Fibroblast of gingiva (primary cell): ENCODE data around the gene SYTL3.

Experiments used
- DNase-seq: peaks from one replicate; pipeline ENCODE4 v3.0.0-alpha.2; 2011; ENCODE audit warnings: low read depth

SYTL3 gene

GRCh38 chr6:158722176-158722729 is 72.4 kb downstream of the SYTL3 start:
- DNase-seq, result no peak

GRCh38 chr6:158725704-158726103 is 75.8 kb downstream of the SYTL3 start:
- DNase-seq, result no peak

- DNase-seq, result no peak
Observed at GRCh38 chr6:158729906-158730540, 80.2 kb downstream of the SYTL3 start.

- DNase-seq, result no peak
Observed at GRCh38 chr6:158730541-158730907, 80.7 kb downstream of the SYTL3 start.

GRCh38 chr6:158735009-158735408 is 85.2 kb downstream of the SYTL3 start:
- DNase-seq, result no peak

- no peak for DNase-seq
Observed at GRCh38 chr6:158737082-158737709, 87.3 kb downstream of the SYTL3 start.

GRCh38 chr6:158737710-158738615 is 88.1 kb downstream of the SYTL3 start:
- DNase-seq, result no peak

- DNase-seq, result no peak
Observed at GRCh38 chr6:158739673-158740072, 89.8 kb downstream of the SYTL3 start.

- DNase-seq, result no peak
Observed at GRCh38 chr6:158743033-158743651, 93.3 kb downstream of the SYTL3 start.

- DNase-seq, result peak; percentile 67
Observed at GRCh38 chr6:158744986-158745430, 95.2 kb downstream of the SYTL3 start.

GRCh38 chr6:158751224-158751623 is 101.4 kb downstream of the SYTL3 start:
- DNase-seq, result no peak

- no peak for DNase-seq
Observed at GRCh38 chr6:158751921-158752320, 102.1 kb downstream of the SYTL3 start.

GRCh38 chr6:158752613-158753012 is 102.8 kb downstream of the SYTL3 start:
- DNase-seq, result peak; percentile 18

GRCh38 chr6:158753811-158754210 is 104.0 kb downstream of the SYTL3 start:
- DNase-seq, result no peak

- DNase-seq, result no peak
Observed at GRCh38 chr6:158754738-158755137, 104.9 kb downstream of the SYTL3 start.

GRCh38 chr6:158755636-158756035 is 105.8 kb downstream of the SYTL3 start:
- DNase-seq, result no peak

GRCh38 chr6:158756126-158756525 is 106.3 kb downstream of the SYTL3 start:
- DNase-seq, result no peak

GRCh38 chr6:158756977-158757752 is 107.3 kb downstream of the SYTL3 start:
- DNase-seq, result no peak

GRCh38 chr6:158757753-158758090 is 107.9 kb downstream of the SYTL3 start:
- DNase-seq, result no peak

GRCh38 chr6:158758451-158758860 is 108.6 kb downstream of the SYTL3 start:
- no peak for DNase-seq

GRCh38 chr6:158758941-158759479 is 109.2 kb downstream of the SYTL3 start:
- no peak for DNase-seq
